Testis (tissue), 2 donors: ENCODE data around the gene PBX2.
"Not testable (repeated sequence)": the region's sequence is repeated elsewhere in the genome, so short reads cannot be mapped to it uniquely, and the experiment has no call there.

Experiments used
- POLR2A ChIP-seq: fragments of 450-650 bp; IDR thresholded peaks from one replicate; pipeline ENCODE4 v1.6.1; 2017; ENCODE audit warnings: antibody characterized with exemption, mild to moderate bottlenecking, moderate library complexity
- TF ChIP-seq, protein P1 (sequence below), 3 experiments: fragments of 450-650 bp in 2 of 3; fragments of 200-600 bp in 1 of 3; sonication (generic) in 1 of 3; IDR thresholded peaks; one replicate each; pipeline ENCODE4 v1.5.1; 2016 to 2019; ENCODE audit warnings: antibody characterized with exemption in 3 of 3, mild to moderate bottlenecking in 2 of 3, moderate library complexity in 1 of 3

GRCh38 chr6:32187725-32188380, 2.1 kb downstream of the PBX2 start:
- TF ChIP-seq POLR2A = not testable (repeated sequence)
- TF ChIP-seq, protein P1, sequence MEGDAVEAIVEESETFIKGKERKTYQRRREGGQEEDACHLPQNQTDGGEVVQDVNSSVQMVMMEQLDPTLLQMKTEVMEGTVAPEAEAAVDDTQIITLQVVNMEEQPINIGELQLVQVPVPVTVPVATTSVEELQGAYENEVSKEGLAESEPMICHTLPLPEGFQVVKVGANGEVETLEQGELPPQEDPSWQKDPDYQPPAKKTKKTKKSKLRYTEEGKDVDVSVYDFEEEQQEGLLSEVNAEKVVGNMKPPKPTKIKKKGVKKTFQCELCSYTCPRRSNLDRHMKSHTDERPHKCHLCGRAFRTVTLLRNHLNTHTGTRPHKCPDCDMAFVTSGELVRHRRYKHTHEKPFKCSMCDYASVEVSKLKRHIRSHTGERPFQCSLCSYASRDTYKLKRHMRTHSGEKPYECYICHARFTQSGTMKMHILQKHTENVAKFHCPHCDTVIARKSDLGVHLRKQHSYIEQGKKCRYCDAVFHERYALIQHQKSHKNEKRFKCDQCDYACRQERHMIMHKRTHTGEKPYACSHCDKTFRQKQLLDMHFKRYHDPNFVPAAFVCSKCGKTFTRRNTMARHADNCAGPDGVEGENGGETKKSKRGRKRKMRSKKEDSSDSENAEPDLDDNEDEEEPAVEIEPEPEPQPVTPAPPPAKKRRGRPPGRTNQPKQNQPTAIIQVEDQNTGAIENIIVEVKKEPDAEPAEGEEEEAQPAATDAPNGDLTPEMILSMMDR (IDR thresholded peaks at IDR 0.05) = not testable (repeated sequence)
